GM10266 (cell line): ENCODE results near the gene EXOC4.

Experiments
- DNase-seq: peaks from one replicate; pipeline ENCODE4 v3.0.0; 2012; ENCODE audit errors: extremely low spot score
- CTCF ChIP-seq: IDR thresholded peaks from 2 replicates; pipeline ENCODE4 v1.5.1; 2012; ENCODE audit warnings: mild to moderate bottlenecking, low read depth; ENCODE audit not compliant: control insufficient read depth, insufficient read depth; ENCODE audit errors: missing control alignments

The EXOC4 gene

GRCh38 chr7:133698127-133698526 is 445.2 kb downstream of the EXOC4 start:
- no peak for TF ChIP-seq CTCF
- no peak for DNase-seq

DNA sequence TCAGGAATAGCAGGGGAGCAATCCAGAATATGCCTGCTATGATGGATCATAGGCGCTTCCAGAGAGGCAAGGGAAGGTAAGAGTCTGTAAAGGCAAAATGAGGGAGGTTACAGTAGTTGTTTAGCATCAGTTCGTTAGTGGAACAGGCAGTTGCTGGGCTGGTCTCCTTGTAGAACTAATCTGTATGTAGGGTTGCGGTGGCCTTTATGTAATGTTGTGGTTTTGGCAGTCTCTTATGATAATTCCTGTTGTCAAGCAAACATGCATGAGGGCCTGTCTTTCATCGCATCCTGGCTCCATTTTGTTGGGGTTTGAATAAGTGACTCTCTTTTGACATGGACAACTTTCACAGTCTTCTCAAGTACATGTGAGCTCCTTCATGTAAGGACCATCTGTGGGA is 446.5 kb downstream of the EXOC4 start:
- no peak for TF ChIP-seq CTCF
- DNase-seq = no peak

DNA sequence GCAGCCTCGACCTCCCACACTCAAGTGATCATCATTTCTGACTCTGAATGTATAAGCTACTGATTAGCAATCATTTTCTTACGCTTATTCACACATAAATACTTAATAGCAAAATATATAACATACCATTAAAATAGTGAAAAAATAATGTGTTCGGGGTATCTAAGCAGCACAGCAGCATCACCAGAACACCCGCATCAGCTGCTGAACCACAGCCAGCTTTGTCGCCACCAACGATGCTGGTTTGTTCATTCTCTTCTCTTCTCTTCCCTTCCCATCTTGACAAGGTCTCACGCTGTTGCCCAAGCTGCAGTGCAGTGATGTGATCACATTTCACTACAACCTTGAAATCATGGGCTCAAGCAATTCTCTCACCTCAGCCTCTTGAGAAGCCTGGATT is 449.2 kb downstream of the EXOC4 start:
- TF ChIP-seq CTCF = no peak
- no peak for DNase-seq

DNA sequence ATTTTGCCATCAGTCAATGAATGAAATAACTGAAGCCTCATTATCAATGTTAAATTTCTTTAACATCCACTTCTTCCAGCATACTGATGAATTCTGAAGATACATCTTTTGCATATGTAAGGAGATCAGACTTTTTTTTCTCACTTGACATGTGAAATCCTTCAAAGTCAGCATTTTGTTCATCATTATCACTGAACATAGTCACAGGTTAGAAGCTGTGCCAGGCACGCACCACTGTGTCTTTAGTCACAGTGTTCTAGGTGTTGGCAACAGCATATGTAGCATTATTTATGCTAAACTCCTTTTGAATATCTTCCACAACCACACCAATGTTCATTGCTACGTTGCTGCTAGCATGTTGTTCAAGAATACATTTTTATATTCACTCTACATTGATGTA is 450.1 kb downstream of the EXOC4 start:
- DNase-seq = no peak
- TF ChIP-seq CTCF = no peak

DNA sequence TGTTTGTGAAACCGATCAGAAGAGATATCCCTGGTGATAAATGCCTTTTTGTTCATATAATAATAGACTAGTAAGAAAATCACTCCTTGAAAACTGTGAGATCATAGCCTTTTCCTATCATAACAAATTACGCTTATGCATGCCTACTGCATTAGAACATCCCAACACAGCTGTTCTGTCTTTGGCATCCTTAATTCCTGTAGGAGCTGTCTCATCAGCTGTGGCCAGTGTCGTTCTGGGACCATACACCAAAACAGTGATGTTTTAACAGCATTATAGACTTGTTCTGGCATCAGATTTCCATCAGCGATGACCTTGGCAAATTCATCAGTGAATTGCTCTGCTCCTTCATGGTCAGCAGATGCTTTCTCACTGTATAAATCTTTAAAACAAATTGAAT is 450.7 kb downstream of the EXOC4 start:
- DNase-seq = no peak
- TF ChIP-seq CTCF = no peak

DNA sequence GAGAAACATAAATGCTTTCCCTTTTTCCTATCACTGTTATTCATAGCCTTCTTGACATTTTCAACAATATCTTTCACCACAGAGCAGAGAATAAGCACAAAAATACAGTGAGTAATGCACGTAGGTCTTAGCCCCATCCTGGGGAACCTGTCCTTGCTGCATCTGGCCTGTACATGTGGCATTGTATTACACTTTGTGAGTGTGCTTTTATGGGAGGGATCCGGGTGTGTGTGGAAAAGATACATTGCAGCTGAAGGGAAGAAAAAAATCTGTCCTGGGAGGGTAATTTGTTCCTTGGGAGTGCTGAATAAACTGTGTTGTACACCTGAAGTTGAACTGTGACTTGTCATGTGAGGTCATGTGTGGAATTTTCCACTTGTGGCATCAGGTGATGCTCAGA is 451.6 kb downstream of the EXOC4 start:
- no peak for TF ChIP-seq CTCF
- no peak for DNase-seq

GRCh38 chr7:133705596-133705995 is 452.7 kb downstream of the EXOC4 start:
- no peak for DNase-seq
- TF ChIP-seq CTCF = no peak
